SU-DHL-6 (cell line): ENCODE measurements around the gene XCL1.

Experiments used
- CTCF ChIP-seq: fragments of 200-600 bp; sonication (generic); IDR thresholded peaks from one replicate; pipeline ENCODE4 v1.5.1; 2017; ENCODE audit warnings: antibody characterized with exemption, mild to moderate bottlenecking, low read length, moderate library complexity; ENCODE audit not compliant: insufficient read depth, poor library complexity, severe bottlenecking
- EZH2phosphoT487 ChIP-seq: fragments of 200-600 bp; sonication (generic), shearing (Covaris generic); conservative IDR thresholded peaks from 2 replicates; pipeline ENCODE4 v1.6.1; 2018; ENCODE audit warnings: mild to moderate bottlenecking, antibody characterized with exemption, low read length, moderate library complexity, mixed read lengths

DNA sequence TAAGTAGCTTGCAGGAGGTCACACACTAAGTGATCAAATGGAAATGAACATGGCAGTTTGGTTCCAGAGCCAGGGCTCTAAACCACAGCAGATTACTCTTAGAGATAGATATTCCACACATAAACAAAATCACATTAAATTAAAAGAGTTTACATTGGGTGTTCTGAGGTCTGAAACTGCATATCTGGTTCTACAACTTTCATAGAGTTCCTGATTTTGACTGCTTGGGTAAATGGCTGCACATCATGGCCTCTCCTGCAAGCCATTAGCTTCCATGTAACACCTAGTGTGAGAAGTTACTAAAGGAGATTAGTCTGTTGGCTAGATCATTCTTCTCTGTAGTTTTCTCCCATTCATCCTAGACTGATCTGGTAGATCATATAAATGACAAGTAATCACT is 19.8 kb upstream of the XCL1 start:
- no peak for TF ChIP-seq CTCF
- TF ChIP-seq EZH2phosphoT487, result no peak
